Measurements from ENCODE around the gene TMEM44.

Gene TMEM44

GRCh38 chr3:194577986-194578905, 55.0 kb downstream of the TMEM44 start:
- DNase-seq = no peak

- no peak for DNase-seq
These were observed 57.6 kb downstream of the TMEM44 start for GRCh38 chr3:194575484-194576210.

GRCh38 chr3:194574639-194575483, 58.4 kb downstream of the TMEM44 start:
- no peak for DNase-seq

GRCh38 chr3:194573680-194574437, 59.4 kb downstream of the TMEM44 start:
- no peak for DNase-seq

GRCh38 chr3:194572944-194573491, 60.2 kb downstream of the TMEM44 start:
- no peak for DNase-seq

- no peak for DNase-seq
These were observed 61.0 kb downstream of the TMEM44 start for GRCh38 chr3:194572143-194572789.

GRCh38 chr3:194571491-194572142, 61.6 kb downstream of the TMEM44 start:
- DNase-seq = no peak

- no peak for DNase-seq
These were observed 62.3 kb downstream of the TMEM44 start for GRCh38 chr3:194570898-194571297.

GRCh38 chr3:194570235-194570634, 63.0 kb downstream of the TMEM44 start:
- DNase-seq = peak in 1 of 2 donors; percentile 21

GRCh38 chr3:194569252-194569651, 64.0 kb downstream of the TMEM44 start:
- DNase-seq = no peak

- DNase-seq = no peak
These were observed 67.5 kb downstream of the TMEM44 start for GRCh38 chr3:194565597-194566190.

- no peak for DNase-seq
These were observed 70.2 kb downstream of the TMEM44 start for GRCh38 chr3:194562986-194563385.

GRCh38 chr3:194561306-194561974, 71.8 kb downstream of the TMEM44 start:
- no peak for DNase-seq

- DNase-seq = no peak
These were observed 73.2 kb downstream of the TMEM44 start for GRCh38 chr3:194560047-194560446.

GRCh38 chr3:194559530-194559929, 73.7 kb downstream of the TMEM44 start:
- DNase-seq = no peak

GRCh38 chr3:194556086-194557056, 76.8 kb downstream of the TMEM44 start:
- no peak for DNase-seq

- DNase-seq = no peak
These were observed 77.8 kb downstream of the TMEM44 start for GRCh38 chr3:194555175-194556062.

All from hippocampal formation (tissue), 2 donors.